H9 (cell line): Measurements from ENCODE around the gene UBR2. TPM values are rescaled to one million over a fixed set of nuclear protein-coding genes. Genes with fewer than 3 reads are reported as not detected.

Experiments used
- DNase-seq: peaks from one replicate; pipeline ENCODE4 v3.0.0-alpha.2; 2017
- H2AFZ ChIP-seq: one replicate; pipeline ENCODE4 v1.6.1; 2013; ENCODE audit warnings: mild to moderate bottlenecking, low read length, control low read depth, moderate library complexity
- H2AK5ac ChIP-seq: 2 replicates; pipeline ENCODE4 v1.6.1; 2013; ENCODE audit warnings: low read length, control low read depth, mixed read lengths; ENCODE audit not compliant: insufficient read length
- H2BK120ac ChIP-seq: one replicate; pipeline ENCODE4 v1.6.1; 2013; ENCODE audit warnings: low read depth, mild to moderate bottlenecking, low read length, control low read depth, inconsistent platforms; ENCODE audit not compliant: poor library complexity, severe bottlenecking
- H2BK12ac ChIP-seq: 2 replicates; pipeline ENCODE4 v1.6.1; 2013; ENCODE audit warnings: low read length, control low read depth, mixed read lengths, low read depth; ENCODE audit not compliant: insufficient read length
- H2BK15ac ChIP-seq: 2 replicates; pipeline ENCODE4 v1.6.1; 2013; ENCODE audit warnings: low read depth, low read length, control low read depth
- H2BK20ac ChIP-seq: one replicate; pipeline ENCODE4 v1.6.1; 2013; ENCODE audit warnings: low read depth, mild to moderate bottlenecking, low read length, control low read depth, inconsistent platforms; ENCODE audit not compliant: poor library complexity, severe bottlenecking
- H2BK5ac ChIP-seq: 2 replicates; pipeline ENCODE4 v1.6.1; 2013; ENCODE audit warnings: low read length, control low read depth, mixed read lengths; ENCODE audit not compliant: insufficient read length
- H3K14ac ChIP-seq: 2 replicates; pipeline ENCODE4 v1.6.1; 2013; ENCODE audit warnings: low read length, control low read depth; ENCODE audit not compliant: insufficient read depth
- H3K18ac ChIP-seq: 2 replicates; pipeline ENCODE4 v1.6.1; 2013; ENCODE audit warnings: low read depth, mild to moderate bottlenecking, mixed read lengths, low read length, control low read depth; ENCODE audit not compliant: insufficient read length
- H3K23ac ChIP-seq: 2 replicates; pipeline ENCODE4 v1.6.1; 2013; ENCODE audit warnings: low read length, control low read depth, mixed read lengths, low read depth; ENCODE audit not compliant: insufficient read length
- H3K23me2 ChIP-seq: 2 replicates; pipeline ENCODE4 v1.6.1; 2013; ENCODE audit warnings: low read depth, mild to moderate bottlenecking, mixed read lengths, low read length, control low read depth; ENCODE audit not compliant: insufficient read length, poor library complexity, severe bottlenecking
- H3K27ac ChIP-seq: 2 replicates; pipeline ENCODE4 v1.5.1; 2013; ENCODE audit warnings: low read length, control low read depth, mixed read lengths, low read depth; ENCODE audit not compliant: insufficient read length
- H3K27me3 ChIP-seq: 2 replicates; pipeline ENCODE4 v1.6.1; 2013; ENCODE audit warnings: low read length, control low read depth, inconsistent platforms; ENCODE audit not compliant: insufficient read depth
- H3K4ac ChIP-seq: 2 replicates; pipeline ENCODE4 v1.6.1; 2013; ENCODE audit warnings: low read depth, mild to moderate bottlenecking, control low read depth, inconsistent platforms, low read length, moderate library complexity
- H3K4me1 ChIP-seq: 2 replicates; pipeline ENCODE4 v1.6.1; 2013; ENCODE audit warnings: low read length, control low read depth, inconsistent platforms; ENCODE audit not compliant: insufficient read depth
- H3K4me2 ChIP-seq: 2 replicates; pipeline ENCODE4 v1.6.1; 2013; ENCODE audit warnings: low read length, control low read depth, mixed read lengths; ENCODE audit not compliant: insufficient read length, insufficient read depth
- H3K56ac ChIP-seq: 2 replicates; pipeline ENCODE4 v1.6.1; 2013; ENCODE audit warnings: low read depth, mild to moderate bottlenecking, mixed read lengths, low read length, control low read depth; ENCODE audit not compliant: insufficient read length
- H3K79me1 ChIP-seq: 2 replicates; pipeline ENCODE4 v1.6.1; 2013; ENCODE audit warnings: low read depth, mild to moderate bottlenecking, moderate library complexity, low read length, control low read depth, inconsistent platforms; ENCODE audit not compliant: insufficient read depth, poor library complexity, severe bottlenecking
- H3K79me2 ChIP-seq: 2 replicates; pipeline ENCODE4 v1.6.1; 2013; ENCODE audit warnings: low read length, control low read depth, inconsistent platforms; ENCODE audit not compliant: insufficient read depth
- H3K9ac ChIP-seq: 2 replicates; pipeline ENCODE4 v1.6.1; 2013; ENCODE audit warnings: low read length, control low read depth, mixed read lengths; ENCODE audit not compliant: insufficient read length; ENCODE audit errors: extremely low read depth
- H3K9me3 ChIP-seq: one replicate; pipeline ENCODE4 v1.6.1; 2013; ENCODE audit warnings: low read depth, low read length, inconsistent platforms; ENCODE audit not compliant: control insufficient read depth
- H3T11ph ChIP-seq: one replicate; pipeline ENCODE4 v1.6.1; 2013; ENCODE audit warnings: mild to moderate bottlenecking, low read length, control low read depth, inconsistent platforms
- H4K20me1 ChIP-seq: one replicate; pipeline ENCODE4 v1.6.1; 2013; ENCODE audit not compliant: control insufficient read depth, insufficient read length, insufficient read depth
- H4K5ac ChIP-seq: 2 replicates; pipeline ENCODE4 v1.6.1; 2013; ENCODE audit warnings: low read depth, mild to moderate bottlenecking, mixed read lengths, low read length, control low read depth; ENCODE audit not compliant: insufficient read length
- H4K8ac ChIP-seq: replicated peaks from 2 replicates; pipeline ENCODE4 v1.6.1; 2013; ENCODE audit warnings: low read length, control low read depth, mixed read lengths, low read depth; ENCODE audit not compliant: insufficient read length
- H4K91ac ChIP-seq: 2 replicates; pipeline ENCODE4 v1.6.1; 2013; ENCODE audit warnings: low read depth, mild to moderate bottlenecking, moderate library complexity, mixed read lengths, low read length, control low read depth; ENCODE audit not compliant: insufficient read length
- H3K27ac Mint-ChIP-seq, 3 experiments: 2 replicates in 2 of 3; 3 replicates in 1 of 3; pipeline ENCODE4 v1.8.0; 2020 to 2021; ENCODE audit warnings: mixed read lengths in 3 of 3, mild to moderate bottlenecking in 1 of 3, moderate library complexity in 1 of 3
- H3K27me3 Mint-ChIP-seq: 2 replicates; pipeline ENCODE4 v1.8.0; 2021; ENCODE audit warnings: low read depth, mild to moderate bottlenecking, moderate library complexity, mixed read lengths
- H3K36me3 Mint-ChIP-seq, 3 experiments: 2 replicates in 2 of 3; 3 replicates in 1 of 3; pipeline ENCODE4 v1.8.0; 2020 to 2021; ENCODE audit warnings: low read depth in 3 of 3, mixed read lengths in 3 of 3; ENCODE audit not compliant: insufficient read depth in 1 of 3
- H3K4me1 Mint-ChIP-seq, 2 experiments: 2 replicates each; pipeline ENCODE4 v1.8.0; 2020; ENCODE audit warnings: mixed read lengths in 2 of 2
- H3K4me3 Mint-ChIP-seq, 2 experiments: 2 replicates in 1 of 2; 3 replicates in 1 of 2; pipeline ENCODE4 v1.8.0; 2020 to 2021; ENCODE audit warnings: mild to moderate bottlenecking in 2 of 2, mixed read lengths in 2 of 2, moderate library complexity in 1 of 2
- H3K9me3 Mint-ChIP-seq, 2 experiments: 2 replicates in 1 of 2; 3 replicates in 1 of 2; pipeline ENCODE4 v1.8.0; 2020; ENCODE audit warnings: mild to moderate bottlenecking in 2 of 2, mixed read lengths in 2 of 2, moderate library complexity in 1 of 2
- CTCF ChIP-seq: fragments of 200-600 bp; sonication (generic); conservative IDR thresholded peaks from 3 replicates; pipeline ENCODE4 v1.8.0; 2021; ENCODE audit warnings: antibody characterized with exemption, mild to moderate bottlenecking
- WGBS: extraction: QIAGEN DNeasy Blood & Tissue Kit; methylation state at CpG from one replicate; pipeline ENCODE4 v1.1.7; 2013; ENCODE audit warnings: missing lambda C conversion rate, low lambda C conversion rate, mixed read lengths; ENCODE audit not compliant: insufficient read length; ENCODE audit errors: extremely low coverage; 5-methylcytosine and 5-hydroxymethylcytosine counted together
- total RNA-seq: library from RNA; stranded (reverse); gene quantifications from 2 replicates; pipeline ENCODE4 v1.2.1, GENCODE V29; 2021

UBR2 gene
- total RNA-seq, 1 experiment from 2014 or later, result 18.7 TPM

DNA sequence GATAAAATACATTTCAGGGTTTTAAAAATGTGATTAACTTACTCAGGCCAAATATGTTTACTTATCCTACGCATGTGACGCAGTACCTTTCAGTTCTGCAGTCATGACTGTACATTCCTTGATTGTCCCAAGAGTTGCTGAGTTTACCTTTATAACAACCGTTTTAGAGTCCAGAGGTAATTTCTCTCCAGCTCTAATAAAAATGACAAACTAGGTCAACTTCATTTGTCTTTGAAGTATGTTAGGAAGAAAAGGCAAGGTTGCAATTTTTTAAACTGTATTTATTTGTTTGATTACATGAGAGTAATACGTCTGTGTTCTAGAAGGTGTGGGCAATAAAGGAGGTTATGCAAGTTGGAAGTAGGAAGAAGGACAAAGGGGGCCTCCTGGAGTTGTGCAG lies 38.6 kb upstream of the UBR2 start:
- Histone ChIP-seq H3K9ac (no peak overlapping the region), H2BK5ac (no peak overlapping the region), H3K18ac (no peak overlapping the region), H2BK120ac (no peak overlapping the region), H3K4me1 (no peaks in the 10 kb centered on the region), H3K27me3 (no peaks in the 10 kb centered on the region), H4K5ac (no peak overlapping the region), H3K23ac (no peak overlapping the region), H2AFZ (no peak overlapping the region), H4K8ac (no peak overlapping the region), H3K27ac (no peak overlapping the region), H3K23me2 (no peaks in the 10 kb centered on the region), H2BK12ac (no peak overlapping the region), H3K4me2 (no peak overlapping the region), H3K14ac (no peak overlapping the region), H2BK20ac (no peak overlapping the region), H4K91ac (no peak overlapping the region), H3K79me2 (no peaks in the 10 kb centered on the region), H3K56ac (no peak overlapping the region), H3K9me3 (no peaks in the 10 kb centered on the region), H4K20me1 (no peaks in the 10 kb centered on the region), H3T11ph (no peak overlapping the region), H2BK15ac (no peak overlapping the region), H2AK5ac (no peak overlapping the region), H3K79me1 (no peaks in the 10 kb centered on the region), H3K4ac (no peak overlapping the region)
- Mint-ChIP-seq H3K4me3 (no peak overlapping the region), H3K36me3 (no peaks in the 10 kb centered on the region; a peak in 1 of 7 replicates), H3K4me1 (no peaks in the 10 kb centered on the region), H3K27me3 (peaks cover 1% of the 10 kb centered on the region; the same call in 1 of the 2 replicates), H3K9me3 (peaks cover 2% of the 10 kb centered on the region in 2 experiments; a peak in 3 of 5 replicates), H3K27ac (no peak overlapping the region)
- TF ChIP-seq CTCF, result no peak
- WGBS, result no CpG with 5 or more reads among the region's 4 CpGs
- DNase-seq, result no peak
